GM12878 (cell line): ENCODE measurements around the gene PPP6R2.

Source experiments
- TCF7 ChIP-seq: IDR thresholded peaks from 2 replicates; pipeline ENCODE4 v1.6.1; 2014; ENCODE audit warnings: antibody characterized with exemption, borderline replicate concordance
- TF ChIP-seq, protein P1 (sequence below): IDR thresholded peaks from 2 replicates; pipeline ENCODE4 v1.6.1; 2012; ENCODE audit warnings: improper control_type of control experiment, low read depth, low read length; ENCODE audit not compliant: insufficient replicate concordance

DNA sequence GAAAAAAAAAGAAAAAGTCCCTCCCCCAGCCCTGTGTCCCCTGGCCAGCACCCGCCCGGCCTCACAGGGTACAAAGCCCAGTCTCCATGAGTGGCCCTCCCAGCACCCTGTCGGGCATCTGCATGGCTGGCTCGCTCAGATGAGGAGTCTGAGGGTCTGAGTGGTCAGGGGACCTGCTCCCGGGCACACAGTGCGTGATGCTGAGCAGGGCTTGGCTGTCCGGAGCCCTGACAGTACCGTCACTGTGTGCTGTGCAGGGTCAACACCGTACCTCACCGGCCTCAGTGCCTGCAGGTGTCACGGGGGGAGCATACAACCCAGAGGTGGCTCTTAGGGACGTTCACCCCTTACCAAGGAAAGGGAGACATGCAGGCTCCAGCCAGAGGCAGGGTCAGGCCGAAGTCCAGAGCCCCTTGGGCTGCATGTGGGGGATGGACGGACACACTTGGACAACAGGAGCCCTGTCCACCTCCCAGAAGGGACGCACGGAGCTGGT, 32.1 kb upstream of the PPP6R2 start:
- TF ChIP-seq, protein P1, sequence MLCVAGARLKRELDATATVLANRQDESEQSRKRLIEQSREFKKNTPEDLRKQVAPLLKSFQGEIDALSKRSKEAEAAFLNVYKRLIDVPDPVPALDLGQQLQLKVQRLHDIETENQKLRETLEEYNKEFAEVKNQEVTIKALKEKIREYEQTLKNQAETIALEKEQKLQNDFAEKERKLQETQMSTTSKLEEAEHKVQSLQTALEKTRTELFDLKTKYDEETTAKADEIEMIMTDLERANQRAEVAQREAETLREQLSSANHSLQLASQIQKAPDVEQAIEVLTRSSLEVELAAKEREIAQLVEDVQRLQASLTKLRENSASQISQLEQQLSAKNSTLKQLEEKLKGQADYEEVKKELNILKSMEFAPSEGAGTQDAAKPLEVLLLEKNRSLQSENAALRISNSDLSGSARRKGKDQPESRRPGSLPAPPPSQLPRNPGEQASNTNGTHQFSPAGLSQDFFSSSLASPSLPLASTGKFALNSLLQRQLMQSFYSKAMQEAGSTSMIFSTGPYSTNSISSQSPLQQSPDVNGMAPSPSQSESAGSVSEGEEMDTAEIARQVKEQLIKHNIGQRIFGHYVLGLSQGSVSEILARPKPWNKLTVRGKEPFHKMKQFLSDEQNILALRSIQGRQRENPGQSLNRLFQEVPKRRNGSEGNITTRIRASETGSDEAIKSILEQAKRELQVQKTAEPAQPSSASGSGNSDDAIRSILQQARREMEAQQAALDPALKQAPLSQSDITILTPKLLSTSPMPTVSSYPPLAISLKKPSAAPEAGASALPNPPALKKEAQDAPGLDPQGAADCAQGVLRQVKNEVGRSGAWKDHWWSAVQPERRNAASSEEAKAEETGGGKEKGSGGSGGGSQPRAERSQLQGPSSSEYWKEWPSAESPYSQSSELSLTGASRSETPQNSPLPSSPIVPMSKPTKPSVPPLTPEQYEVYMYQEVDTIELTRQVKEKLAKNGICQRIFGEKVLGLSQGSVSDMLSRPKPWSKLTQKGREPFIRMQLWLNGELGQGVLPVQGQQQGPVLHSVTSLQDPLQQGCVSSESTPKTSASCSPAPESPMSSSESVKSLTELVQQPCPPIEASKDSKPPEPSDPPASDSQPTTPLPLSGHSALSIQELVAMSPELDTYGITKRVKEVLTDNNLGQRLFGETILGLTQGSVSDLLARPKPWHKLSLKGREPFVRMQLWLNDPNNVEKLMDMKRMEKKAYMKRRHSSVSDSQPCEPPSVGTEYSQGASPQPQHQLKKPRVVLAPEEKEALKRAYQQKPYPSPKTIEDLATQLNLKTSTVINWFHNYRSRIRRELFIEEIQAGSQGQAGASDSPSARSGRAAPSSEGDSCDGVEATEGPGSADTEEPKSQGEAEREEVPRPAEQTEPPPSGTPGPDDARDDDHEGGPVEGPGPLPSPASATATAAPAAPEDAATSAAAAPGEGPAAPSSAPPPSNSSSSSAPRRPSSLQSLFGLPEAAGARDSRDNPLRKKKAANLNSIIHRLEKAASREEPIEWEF, result no peak
- TF ChIP-seq TCF7, result no peak
